ENCODE data around the gene PRKG1.
"Not testable (repeated sequence)": the region's sequence is repeated elsewhere in the genome, so short reads cannot be mapped to it uniquely, and the experiment has no call there.

The PRKG1 gene

DNA sequence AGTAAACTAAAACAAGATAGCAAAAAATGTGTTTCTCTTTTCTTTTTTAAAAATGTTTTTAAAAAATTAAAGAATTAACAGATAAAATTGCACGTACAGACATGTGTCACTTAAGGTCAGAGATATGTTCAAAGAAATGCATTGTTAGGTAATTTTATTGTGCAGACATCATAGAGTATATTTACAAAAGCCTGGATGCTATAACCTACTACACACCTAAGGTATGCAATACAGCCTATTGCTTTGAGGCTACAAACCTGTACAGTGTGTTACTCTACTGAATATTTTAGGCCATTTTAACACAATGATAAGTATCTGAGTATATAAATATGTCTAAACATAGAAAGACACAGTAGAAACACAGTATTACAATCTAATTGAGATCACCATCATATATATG lies 253.1 kb downstream of the PRKG1 start:
- TF ChIP-seq ZNF274 (IDR thresholded peaks at IDR 0.05; ENCODE audit: low read depth, low read length), result no peak
- no peak overlapping the region for H3K4me3 ChIP-seq (ENCODE audit: low read length)

DNA sequence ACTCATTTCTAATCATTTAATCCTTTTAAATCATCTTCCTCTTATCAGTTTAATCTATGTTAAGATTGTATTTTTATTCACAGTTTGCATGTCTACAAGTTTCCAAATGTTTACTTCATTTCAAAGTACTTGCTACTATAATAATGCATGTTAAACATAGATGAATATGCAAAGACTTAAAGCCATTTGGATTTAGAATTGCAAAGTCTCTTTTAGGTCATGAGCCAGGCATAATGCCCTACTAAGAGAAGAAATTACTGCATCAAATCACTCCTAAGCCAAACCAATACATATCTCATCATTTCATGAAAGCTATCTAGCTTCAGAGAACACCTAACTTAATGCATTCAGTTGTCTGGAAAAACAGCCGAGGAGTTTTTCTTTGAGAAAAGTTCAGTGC lies 266.1 kb downstream of the PRKG1 start:
- TF ChIP-seq ZNF274 (IDR thresholded peaks at IDR 0.05; ENCODE audit: low read depth, low read length), result no peak
- no peak overlapping the region for H3K4me3 ChIP-seq (ENCODE audit: low read length)

- TF ChIP-seq ZNF274 (IDR thresholded peaks at IDR 0.05; ENCODE audit: low read depth, low read length), result no peak
Measured at GRCh38 chr10:51340845-51341610, 266.7 kb downstream of the PRKG1 start.

DNA sequence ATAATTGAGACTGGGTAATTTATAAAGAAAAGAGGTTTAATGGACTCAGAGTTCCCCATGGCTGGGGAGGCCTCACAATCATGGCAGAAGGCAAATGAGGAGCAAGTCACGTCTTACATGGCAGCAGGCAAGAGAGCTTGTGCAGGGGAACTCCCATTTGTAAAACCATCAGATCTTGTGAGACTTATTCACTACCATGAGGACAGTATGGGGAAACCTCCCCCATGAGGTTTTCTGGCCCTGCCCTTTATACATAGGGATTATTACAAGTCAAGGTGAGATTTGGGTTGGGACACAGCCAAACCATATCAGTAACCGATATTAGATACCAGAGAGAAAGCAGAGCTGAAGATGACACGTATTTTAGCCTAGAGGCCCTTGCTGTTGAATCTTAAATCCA lies 267.5 kb downstream of the PRKG1 start:
- H3K4me3 ChIP-seq (ENCODE audit: low read length), result not testable (repeated sequence)

More at GRCh38 chr10:51340845-51341610, 266.7 kb downstream of the PRKG1 start:
- H3K4me3 ChIP-seq (ENCODE audit: low read length), result no peak overlapping the region

- H3K4me3 ChIP-seq (ENCODE audit: low read length), result no peak overlapping the region
- no peak for TF ChIP-seq ZNF274 (IDR thresholded peaks at IDR 0.05; ENCODE audit: low read depth, low read length)
Measured at GRCh38 chr10:51342381-51342780, 268.1 kb downstream of the PRKG1 start.

DNA sequence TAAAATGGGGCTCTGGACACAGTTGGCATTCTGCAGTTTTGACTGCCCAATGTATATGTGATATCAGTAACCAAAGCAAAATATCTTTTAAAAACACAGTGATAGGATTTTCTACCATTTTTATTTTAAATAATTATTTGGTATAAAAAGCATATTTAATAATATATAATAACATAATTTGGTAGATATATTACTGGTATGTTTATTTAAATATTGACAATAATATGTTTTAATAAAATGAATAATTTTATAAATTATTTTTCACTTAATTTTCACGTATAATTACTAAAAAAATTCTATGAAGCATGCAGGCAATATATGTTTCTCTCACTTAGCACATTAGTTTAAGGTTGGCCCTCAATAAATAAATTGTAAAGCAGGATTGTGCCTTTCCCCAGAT lies 269.1 kb downstream of the PRKG1 start:
- TF ChIP-seq ZNF274 (IDR thresholded peaks at IDR 0.05; ENCODE audit: low read depth, low read length), result no peak
- no peak overlapping the region for H3K4me3 ChIP-seq (ENCODE audit: low read length)

GRCh38 chr10:51344371-51344770 lies 270.1 kb downstream of the PRKG1 start:
- TF ChIP-seq ZNF274 (IDR thresholded peaks at IDR 0.05; ENCODE audit: low read depth, low read length), result no peak
- no peak overlapping the region for H3K4me3 ChIP-seq (ENCODE audit: low read length)

- no peak overlapping the region for H3K4me3 ChIP-seq (ENCODE audit: low read length)
- TF ChIP-seq ZNF274 (IDR thresholded peaks at IDR 0.05; ENCODE audit: low read depth, low read length), result no peak
Measured at GRCh38 chr10:51348622-51349021, 274.3 kb downstream of the PRKG1 start.

- H3K4me3 ChIP-seq (ENCODE audit: low read length), result no peak overlapping the region
Measured at GRCh38 chr10:51357170-51357569, 282.9 kb downstream of the PRKG1 start.

GRCh38 chr10:51358227-51358626 lies 283.9 kb downstream of the PRKG1 start:
- TF ChIP-seq ZNF274 (IDR thresholded peaks at IDR 0.05; ENCODE audit: low read depth, low read length), result no peak
- no peak overlapping the region for H3K4me3 ChIP-seq (ENCODE audit: low read length)

More at GRCh38 chr10:51357170-51357569, 282.9 kb downstream of the PRKG1 start:
- no peak for TF ChIP-seq ZNF274 (IDR thresholded peaks at IDR 0.05; ENCODE audit: low read depth, low read length)

DNA sequence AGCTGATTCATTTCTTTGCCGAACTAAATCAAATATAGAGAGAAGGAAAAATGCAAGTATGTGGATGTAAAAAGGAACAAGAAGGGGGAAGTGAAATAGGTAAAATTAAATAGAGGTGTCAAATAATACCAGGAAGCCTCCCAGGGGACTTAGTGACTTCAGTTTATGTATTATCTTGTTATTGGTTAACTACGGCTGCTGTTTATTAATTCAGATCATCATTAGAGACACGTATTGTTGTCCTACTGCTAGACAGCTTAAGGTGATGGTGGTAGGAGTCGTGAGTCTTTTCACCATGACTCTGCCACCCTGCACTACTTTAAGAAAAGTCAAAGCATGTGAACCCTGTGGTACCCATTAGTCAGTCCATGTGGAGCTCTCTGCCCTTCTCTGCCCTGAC lies 289.1 kb downstream of the PRKG1 start:
- no peak for TF ChIP-seq ZNF274 (IDR thresholded peaks at IDR 0.05; ENCODE audit: low read depth, low read length)
- no peak overlapping the region for H3K4me3 ChIP-seq (ENCODE audit: low read length)

DNA sequence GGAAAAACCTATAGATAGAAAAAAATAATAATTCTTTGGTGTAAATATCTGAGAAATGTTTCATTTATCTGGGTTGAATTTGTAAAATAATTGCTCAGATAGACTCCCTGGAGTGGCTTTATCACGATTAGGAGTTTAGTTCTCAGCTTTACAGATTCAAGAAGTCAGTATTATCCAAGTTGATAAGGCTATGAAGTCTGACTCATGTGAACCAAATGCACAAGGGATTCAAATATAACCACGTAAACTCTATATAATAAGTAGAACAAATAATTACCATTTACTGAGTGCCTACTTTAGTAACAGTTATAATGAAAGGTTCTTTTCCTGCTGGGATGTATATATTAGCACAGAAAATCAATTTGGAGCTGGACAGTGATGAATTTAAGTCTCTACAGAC lies 290.4 kb downstream of the PRKG1 start:
- TF ChIP-seq ZNF274 (IDR thresholded peaks at IDR 0.05; ENCODE audit: low read depth, low read length), result no peak
- H3K4me3 ChIP-seq (ENCODE audit: low read length), result no peak overlapping the region

GRCh38 chr10:51366044-51366443 lies 291.8 kb downstream of the PRKG1 start:
- TF ChIP-seq ZNF274 (IDR thresholded peaks at IDR 0.05; ENCODE audit: low read depth, low read length), result no peak

GRCh38 chr10:51367127-51367526 lies 292.8 kb downstream of the PRKG1 start:
- TF ChIP-seq ZNF274 (IDR thresholded peaks at IDR 0.05; ENCODE audit: low read depth, low read length), result no peak
- no peak overlapping the region for H3K4me3 ChIP-seq (ENCODE audit: low read length)

More at GRCh38 chr10:51366044-51366443, 291.8 kb downstream of the PRKG1 start:
- no peak overlapping the region for H3K4me3 ChIP-seq (ENCODE audit: low read length)

DNA sequence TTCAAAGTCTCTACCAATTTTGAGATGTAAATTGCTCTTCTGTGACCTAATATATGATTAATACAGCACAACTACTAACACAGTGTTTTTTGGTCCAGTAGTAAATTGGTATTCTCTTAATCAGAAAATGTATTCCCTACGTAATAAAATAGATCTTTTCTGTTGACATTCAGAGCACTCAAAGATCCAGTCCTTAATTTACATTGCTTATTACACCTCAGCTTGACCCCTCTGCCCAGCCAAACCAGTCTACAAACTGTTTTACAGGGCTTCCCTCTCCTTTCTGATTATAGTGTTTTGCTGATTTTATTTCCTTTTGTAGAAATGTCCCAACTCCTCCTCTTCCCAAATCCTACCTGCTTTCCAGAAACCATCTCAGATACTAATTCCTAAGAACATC lies 293.4 kb downstream of the PRKG1 start:
- H3K4me3 ChIP-seq (ENCODE audit: low read length), result no peak overlapping the region
- TF ChIP-seq ZNF274 (IDR thresholded peaks at IDR 0.05; ENCODE audit: low read depth, low read length), result no peak

DNA sequence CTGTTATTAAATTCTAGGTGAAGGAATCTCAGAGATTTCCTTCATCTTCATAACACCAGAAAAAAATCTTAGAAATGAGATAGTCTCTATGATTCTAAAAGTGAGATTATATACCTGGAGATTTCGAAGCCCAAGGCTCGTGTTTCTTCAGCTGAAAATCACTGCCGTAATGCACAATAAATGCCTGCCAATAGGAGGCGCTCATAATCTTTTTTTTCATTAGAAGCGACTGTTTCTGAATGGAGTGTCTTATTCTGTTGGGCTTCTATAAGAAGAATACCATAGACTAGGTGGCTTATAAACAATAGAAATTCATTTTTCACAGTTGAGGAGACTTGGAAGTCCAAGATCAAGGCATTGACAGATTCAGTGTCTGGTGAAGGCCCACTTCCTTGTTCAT lies 294.7 kb downstream of the PRKG1 start:
- no peak overlapping the region for H3K4me3 ChIP-seq (ENCODE audit: low read length)
- no peak for TF ChIP-seq ZNF274 (IDR thresholded peaks at IDR 0.05; ENCODE audit: low read depth, low read length)
